ENCODE measurements around the gene KRTAP12-3. TPM values are rescaled to one million over a fixed set of nuclear protein-coding genes. Genes with fewer than 3 reads are reported as not detected.
"Not testable (repeated sequence)": the region's sequence is repeated elsewhere in the genome, so short reads cannot be mapped to it uniquely, and the experiment has no call there.

Gene KRTAP12-3
- total RNA-seq, 1 donor from 2014 or later, result not detected

GRCh38 chr21:44686843-44687561, 29.3 kb downstream of the KRTAP12-3 start:
- peak; percentile 3 for DNase-seq (ENCODE audit: low spot score)
- Mint-ChIP-seq H3K36me3 (ENCODE audit: low read depth) (no peaks in the 10 kb centered on the region), H3K4me3 (ENCODE audit: low read depth) (no peak overlapping the region), H3K27me3 (ENCODE audit: low read depth) (peaks cover 15% of the 10 kb centered on the region), H3K4me1 (ENCODE audit: low read depth) (peaks cover 6% of the 10 kb centered on the region), H3K9me3 (no peaks in the 10 kb centered on the region), H3K27ac (no peak overlapping the region)
- intact Hi-C loops (cut with micrococcal nuclease), result no loop called here

- no peak overlapping the region for H3K27ac Mint-ChIP-seq
- peak; percentile 2 for DNase-seq (ENCODE audit: low spot score)
- no peak overlapping the region for H3K4me3 Mint-ChIP-seq (ENCODE audit: low read depth)
- H3K36me3 Mint-ChIP-seq (ENCODE audit: low read depth), result no peaks in the 10 kb centered on the region
- peaks cover 16% of the 10 kb centered on the region for H3K27me3 Mint-ChIP-seq (ENCODE audit: low read depth)
- intact Hi-C loops (cut with micrococcal nuclease), result no loop called here
- H3K9me3 Mint-ChIP-seq, result peaks cover 4% of the 10 kb centered on the region
- peaks cover 6% of the 10 kb centered on the region for H3K4me1 Mint-ChIP-seq (ENCODE audit: low read depth)
These were observed 29.9 kb downstream of the KRTAP12-3 start for GRCh38 chr21:44687671-44688070.

GRCh38 chr21:44689740-44690139, 32.0 kb downstream of the KRTAP12-3 start:
- H3K4me1 Mint-ChIP-seq (ENCODE audit: low read depth); H3K4me3 Mint-ChIP-seq (ENCODE audit: low read depth); H3K36me3 Mint-ChIP-seq (ENCODE audit: low read depth); DNase-seq (ENCODE audit: low spot score); intact Hi-C loops (cut with micrococcal nuclease); H3K27ac Mint-ChIP-seq: not testable (repeated sequence)
- peaks cover 20% of the 10 kb centered on the region for H3K9me3 Mint-ChIP-seq
- H3K27me3 Mint-ChIP-seq (ENCODE audit: low read depth), result peaks cover 20% of the 10 kb centered on the region

- intact Hi-C loops (cut with micrococcal nuclease), result no loop called here
- no peak for DNase-seq (ENCODE audit: low spot score)
- H3K4me3 Mint-ChIP-seq (ENCODE audit: low read depth), result no peak overlapping the region
- H3K27ac Mint-ChIP-seq, result no peak overlapping the region
- peaks cover 20% of the 10 kb centered on the region for H3K9me3 Mint-ChIP-seq
- H3K36me3 Mint-ChIP-seq (ENCODE audit: low read depth), result no peaks in the 10 kb centered on the region
- H3K4me1 Mint-ChIP-seq (ENCODE audit: low read depth), result peaks cover 1% of the 10 kb centered on the region
- peaks cover 28% of the 10 kb centered on the region for H3K27me3 Mint-ChIP-seq (ENCODE audit: low read depth)
These were observed 34.0 kb downstream of the KRTAP12-3 start for GRCh38 chr21:44691686-44692085.

- H3K36me3 Mint-ChIP-seq (ENCODE audit: low read depth), result no peaks in the 10 kb centered on the region
- peaks cover 20% of the 10 kb centered on the region for H3K9me3 Mint-ChIP-seq
- no peak for DNase-seq (ENCODE audit: low spot score)
- H3K27ac Mint-ChIP-seq, result no peak overlapping the region
- H3K4me3 Mint-ChIP-seq (ENCODE audit: low read depth), result no peak overlapping the region
- no peaks in the 10 kb centered on the region for H3K4me1 Mint-ChIP-seq (ENCODE audit: low read depth)
- peaks cover 38% of the 10 kb centered on the region for H3K27me3 Mint-ChIP-seq (ENCODE audit: low read depth)
- intact Hi-C loops (cut with micrococcal nuclease), result no loop called here
These were observed 35.2 kb downstream of the KRTAP12-3 start for GRCh38 chr21:44692798-44693512.

- intact Hi-C loops (cut with micrococcal nuclease), result no loop called here
- Mint-ChIP-seq H3K4me1 (ENCODE audit: low read depth) (no peaks in the 10 kb centered on the region), H3K9me3 (peaks cover 20% of the 10 kb centered on the region), H3K27ac (no peak overlapping the region), H3K4me3 (ENCODE audit: low read depth) (no peak overlapping the region), H3K36me3 (ENCODE audit: low read depth) (no peaks in the 10 kb centered on the region), H3K27me3 (ENCODE audit: low read depth) (peaks cover 49% of the 10 kb centered on the region)
- peak; percentile 5 for DNase-seq (ENCODE audit: low spot score)
These were observed 37.0 kb downstream of the KRTAP12-3 start for GRCh38 chr21:44694776-44695175.

- Mint-ChIP-seq H3K9me3 (peaks cover 20% of the 10 kb centered on the region), H3K27ac (no peak overlapping the region), H3K36me3 (ENCODE audit: low read depth) (no peaks in the 10 kb centered on the region), H3K4me3 (ENCODE audit: low read depth) (no peak overlapping the region), H3K27me3 (ENCODE audit: low read depth) (peaks cover 51% of the 10 kb centered on the region), H3K4me1 (ENCODE audit: low read depth) (no peaks in the 10 kb centered on the region)
- intact Hi-C loops (cut with micrococcal nuclease), result no loop called here
- DNase-seq (ENCODE audit: low spot score), result peak; percentile 4
These were observed 37.5 kb downstream of the KRTAP12-3 start for GRCh38 chr21:44695184-44695583.

GRCh38 chr21:44695641-44696040, 37.9 kb downstream of the KRTAP12-3 start:
- peak; percentile 4 for DNase-seq (ENCODE audit: low spot score)
- Mint-ChIP-seq H3K27ac (no peak overlapping the region), H3K4me3 (ENCODE audit: low read depth) (no peak overlapping the region), H3K36me3 (ENCODE audit: low read depth) (no peaks in the 10 kb centered on the region), H3K4me1 (ENCODE audit: low read depth) (no peaks in the 10 kb centered on the region), H3K9me3 (peaks cover 20% of the 10 kb centered on the region), H3K27me3 (ENCODE audit: low read depth) (peaks cover 51% of the 10 kb centered on the region)
- intact Hi-C loops (cut with micrococcal nuclease), result no loop called here

- Mint-ChIP-seq H3K27me3 (ENCODE audit: low read depth) (peaks cover 52% of the 10 kb centered on the region), H3K4me1 (ENCODE audit: low read depth) (no peaks in the 10 kb centered on the region), H3K4me3 (ENCODE audit: low read depth) (no peak overlapping the region), H3K36me3 (ENCODE audit: low read depth) (no peaks in the 10 kb centered on the region), H3K27ac (no peak overlapping the region), H3K9me3 (peaks cover 20% of the 10 kb centered on the region)
- DNase-seq (ENCODE audit: low spot score), result peak; percentile 3
- intact Hi-C loops (cut with micrococcal nuclease), result no loop called here
These were observed 38.8 kb downstream of the KRTAP12-3 start for GRCh38 chr21:44696572-44696971.

- H3K4me3 Mint-ChIP-seq (ENCODE audit: low read depth); H3K36me3 Mint-ChIP-seq (ENCODE audit: low read depth); intact Hi-C loops (cut with micrococcal nuclease); H3K27ac Mint-ChIP-seq; H3K4me1 Mint-ChIP-seq (ENCODE audit: low read depth): not testable (repeated sequence)
- peaks cover 20% of the 10 kb centered on the region for H3K9me3 Mint-ChIP-seq
- H3K27me3 Mint-ChIP-seq (ENCODE audit: low read depth), result peaks cover 53% of the 10 kb centered on the region
- DNase-seq (ENCODE audit: low spot score), result peak; percentile 3
These were observed 39.6 kb downstream of the KRTAP12-3 start, which contains the start of gene KRTAP10-12 for GRCh38 chr21:44697172-44697810. KRTAP10-12 (plus strand) TSS chr21:44697172; CDS start chr21:44697202, 30 bp downstream.

GRCh38 chr21:44697811-44698734, 40.3 kb downstream of the KRTAP12-3 start:
- Mint-ChIP-seq H3K36me3 (ENCODE audit: low read depth) (no peaks in the 10 kb centered on the region), H3K9me3 (peaks cover 12% of the 10 kb centered on the region), H3K27me3 (ENCODE audit: low read depth) (peaks cover 57% of the 10 kb centered on the region), H3K4me1 (ENCODE audit: low read depth) (no peaks in the 10 kb centered on the region), H3K4me3 (ENCODE audit: low read depth) (no peak overlapping the region), H3K27ac (no peak overlapping the region)
- peak; percentile 4 for DNase-seq (ENCODE audit: low spot score)
- intact Hi-C loops (cut with micrococcal nuclease), result no loop called here

- Mint-ChIP-seq H3K27ac (no peak overlapping the region), H3K4me1 (ENCODE audit: low read depth) (no peaks in the 10 kb centered on the region), H3K36me3 (ENCODE audit: low read depth) (no peaks in the 10 kb centered on the region), H3K4me3 (ENCODE audit: low read depth) (no peak overlapping the region), H3K27me3 (ENCODE audit: low read depth) (peaks cover 59% of the 10 kb centered on the region), H3K9me3 (no peaks in the 10 kb centered on the region)
- intact Hi-C loops (cut with micrococcal nuclease), result no loop called here
- DNase-seq (ENCODE audit: low spot score), result no peak
These were observed 41.8 kb downstream of the KRTAP12-3 start for GRCh38 chr21:44699502-44700001.
